IPS-15b (cell line): ENCODE measurements around the gene NR5A2.

ENCODE experiments used
- H3K27me3 ChIP-seq: one replicate; pipeline ENCODE4 v1.6.1; 2013; ENCODE audit warnings: low read length; ENCODE audit not compliant: control insufficient read depth, insufficient read depth
- H3K36me3 ChIP-seq: one replicate; pipeline ENCODE4 v1.6.1; 2013; ENCODE audit warnings: low read length; ENCODE audit not compliant: control insufficient read depth, insufficient read depth
- H3K4me1 ChIP-seq: one replicate; pipeline ENCODE4 v1.6.1; 2013; ENCODE audit warnings: mild to moderate bottlenecking, low read length; ENCODE audit not compliant: control insufficient read depth, insufficient read depth
- H3K4me3 ChIP-seq: one replicate; pipeline ENCODE4 v1.5.1; 2013; ENCODE audit warnings: low read depth, low read length
- H3K9ac ChIP-seq: one replicate; pipeline ENCODE4 v1.6.1; 2013; ENCODE audit warnings: low read depth, mild to moderate bottlenecking, low read length
- H3K9me3 ChIP-seq: one replicate; pipeline ENCODE4 v1.6.1; 2013; ENCODE audit warnings: mild to moderate bottlenecking, low read length; ENCODE audit not compliant: control insufficient read depth, insufficient read depth

NR5A2 gene

DNA sequence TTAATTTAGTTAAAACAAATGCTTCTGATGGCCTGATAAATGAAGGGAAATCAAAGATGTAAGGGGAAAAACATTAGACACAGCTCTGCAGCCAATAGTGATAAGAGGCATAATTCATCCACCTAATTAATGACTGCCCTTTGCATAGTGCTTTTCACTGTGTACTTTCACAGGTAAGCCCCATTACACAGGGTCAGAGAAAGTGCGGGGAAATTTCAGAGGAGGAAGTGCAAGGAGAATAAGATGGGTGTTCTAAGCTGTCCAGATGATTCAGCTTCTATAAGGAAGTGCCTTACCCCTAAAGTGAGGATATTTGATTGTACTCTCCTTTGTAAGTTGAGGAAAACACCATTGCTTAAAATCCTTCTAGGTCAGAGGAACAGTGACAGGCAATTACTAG is 88.0 kb downstream of the NR5A2 start:
- H3K9me3 ChIP-seq, result no peaks in the 10 kb centered on the region
- no peaks in the 10 kb centered on the region for H3K27me3 ChIP-seq
- H3K4me1 ChIP-seq, result no peaks in the 10 kb centered on the region
- no peak overlapping the region for H3K9ac ChIP-seq
- H3K36me3 ChIP-seq, result no peaks in the 10 kb centered on the region
- no peak overlapping the region for H3K4me3 ChIP-seq

DNA sequence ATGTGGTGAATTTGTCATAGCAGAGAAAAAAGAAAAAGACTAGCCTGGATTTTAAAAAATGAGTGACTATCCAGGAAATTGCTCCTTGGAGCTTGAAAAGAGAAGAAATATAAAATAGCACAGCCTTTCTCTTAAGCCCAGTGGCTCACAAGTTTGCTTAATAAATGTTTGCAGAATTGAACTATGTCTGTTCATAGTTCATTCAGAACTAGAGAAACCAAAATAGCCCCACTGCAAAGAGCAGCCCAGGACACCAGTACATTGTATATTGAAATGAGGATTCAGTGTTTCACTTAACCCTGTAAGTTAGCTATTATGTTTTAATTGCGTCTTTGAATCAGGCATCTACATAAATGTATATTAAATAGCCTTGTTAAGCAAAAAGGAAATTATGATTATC is 88.8 kb downstream of the NR5A2 start:
- H3K36me3 ChIP-seq, result no peaks in the 10 kb centered on the region
- H3K9ac ChIP-seq, result no peak overlapping the region
- no peaks in the 10 kb centered on the region for H3K27me3 ChIP-seq
- no peaks in the 10 kb centered on the region for H3K4me1 ChIP-seq
- H3K4me3 ChIP-seq, result no peak overlapping the region
- no peaks in the 10 kb centered on the region for H3K9me3 ChIP-seq

DNA sequence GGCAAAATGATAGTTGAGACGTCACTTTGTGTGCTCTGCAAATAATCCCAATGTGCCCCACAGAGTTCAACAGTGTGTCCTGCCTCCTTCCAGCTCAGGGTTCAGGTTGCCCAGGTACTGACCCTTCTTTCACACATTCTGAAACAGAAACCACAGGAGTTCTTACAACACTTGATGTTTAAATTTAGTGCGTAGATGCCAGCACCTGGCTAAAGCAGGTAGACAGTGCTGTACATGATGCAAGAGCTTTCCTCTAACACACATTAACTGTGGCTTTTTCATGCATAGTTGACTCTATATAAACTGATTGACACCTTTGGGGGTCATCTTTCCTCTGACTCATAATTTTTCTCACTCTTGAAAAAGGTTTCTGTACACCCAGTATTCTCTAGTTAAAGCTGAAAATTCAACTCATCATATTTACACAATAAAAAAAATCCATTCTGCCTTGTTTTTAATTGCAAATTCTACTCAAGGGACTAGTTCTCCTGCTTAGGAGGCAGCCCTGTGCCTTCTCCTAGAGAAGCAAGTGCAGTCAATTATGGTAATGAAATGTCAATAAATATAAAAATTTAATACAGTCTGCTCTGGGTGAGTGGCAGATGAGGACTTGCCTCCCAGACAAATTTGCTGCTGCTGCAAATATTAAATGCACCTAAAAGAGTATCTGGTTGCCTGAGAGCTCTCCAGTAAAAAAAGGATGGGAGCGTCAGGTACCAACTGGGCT is 91.4 kb downstream of the NR5A2 start:
- no peak overlapping the region for H3K4me3 ChIP-seq
- no peaks in the 10 kb centered on the region for H3K4me1 ChIP-seq
- no peaks in the 10 kb centered on the region for H3K36me3 ChIP-seq
- no peaks in the 10 kb centered on the region for H3K9me3 ChIP-seq
- no peak overlapping the region for H3K9ac ChIP-seq
- H3K27me3 ChIP-seq, result no peaks in the 10 kb centered on the region

DNA sequence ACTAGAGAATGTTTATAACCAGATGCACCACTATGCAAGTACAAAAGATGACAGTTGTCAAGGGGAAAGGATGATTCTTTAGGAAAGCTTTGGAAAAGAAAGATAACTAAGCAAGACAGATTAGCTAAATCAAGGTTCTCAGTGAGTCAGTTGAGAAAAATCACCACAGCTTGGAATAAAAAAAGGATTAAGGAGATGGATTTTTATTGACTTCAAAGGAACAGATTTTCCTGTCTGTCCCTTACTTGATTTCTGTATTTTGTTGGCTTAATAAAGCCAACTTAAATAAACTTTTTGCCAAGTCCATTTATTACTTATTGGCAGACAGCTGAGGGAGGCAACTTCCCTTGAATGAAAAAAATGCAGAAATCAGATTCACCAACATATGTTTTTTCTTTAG is 93.9 kb downstream of the NR5A2 start:
- Histone ChIP-seq H3K36me3 (no peaks in the 10 kb centered on the region), H3K9ac (no peak overlapping the region)

DNA sequence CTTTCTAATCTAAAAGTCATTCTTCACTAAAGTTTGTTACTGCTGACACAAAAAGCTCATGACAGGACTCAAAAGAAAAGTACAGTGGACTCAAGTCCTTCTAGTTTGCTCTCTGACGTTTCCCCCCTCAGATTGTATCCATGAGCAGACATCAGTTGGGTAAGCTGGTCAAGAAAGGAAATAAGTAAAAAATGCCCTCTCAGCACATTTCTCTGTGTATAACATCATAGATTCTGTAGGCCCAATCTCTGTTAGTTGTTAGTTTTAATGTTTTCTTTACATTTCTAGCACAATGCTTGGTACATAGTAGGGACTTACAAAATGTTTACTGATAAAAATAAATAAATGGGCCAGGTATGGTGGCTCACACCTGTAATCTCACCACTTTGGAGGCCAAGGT is 96.8 kb downstream of the NR5A2 start:
- H3K27me3 ChIP-seq, result no peaks in the 10 kb centered on the region
- no peaks in the 10 kb centered on the region for H3K9me3 ChIP-seq
- H3K36me3 ChIP-seq, result no peaks in the 10 kb centered on the region
- H3K4me3 ChIP-seq, result no peak overlapping the region
- no peak overlapping the region for H3K9ac ChIP-seq
- H3K4me1 ChIP-seq, result peaks cover 4% of the 10 kb centered on the region

More for the DNA sequence above, 93.9 kb downstream of the NR5A2 start:
- Histone ChIP-seq H3K9me3 (no peaks in the 10 kb centered on the region), H3K4me3 (no peak overlapping the region), H3K4me1 (no peaks in the 10 kb centered on the region), H3K27me3 (no peaks in the 10 kb centered on the region)

DNA sequence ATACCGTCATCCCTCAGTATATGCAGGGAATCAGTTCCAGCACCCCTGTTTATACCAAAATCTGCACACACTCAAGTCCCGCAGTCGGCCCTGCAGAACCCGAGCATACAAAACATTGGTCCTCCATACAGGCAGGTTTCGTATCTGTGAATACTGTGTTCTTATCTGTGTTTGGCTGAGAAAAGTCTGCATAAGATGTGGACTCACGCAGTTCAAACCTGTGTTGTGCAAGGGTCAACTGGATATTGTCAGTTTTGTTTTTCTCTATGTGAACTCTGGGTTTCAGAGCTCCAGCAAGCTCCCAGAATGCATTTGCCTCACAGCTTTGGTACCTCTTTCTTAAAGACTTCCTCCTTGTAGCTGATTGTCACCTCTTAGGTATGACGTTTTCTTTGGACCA is 100.6 kb downstream of the NR5A2 start:
- Histone ChIP-seq H3K4me1 (peaks cover 13% of the 10 kb centered on the region), H3K27me3 (no peaks in the 10 kb centered on the region), H3K36me3 (no peaks in the 10 kb centered on the region), H3K4me3 (no peak overlapping the region), H3K9me3 (no peaks in the 10 kb centered on the region), H3K9ac (no peak overlapping the region)

DNA sequence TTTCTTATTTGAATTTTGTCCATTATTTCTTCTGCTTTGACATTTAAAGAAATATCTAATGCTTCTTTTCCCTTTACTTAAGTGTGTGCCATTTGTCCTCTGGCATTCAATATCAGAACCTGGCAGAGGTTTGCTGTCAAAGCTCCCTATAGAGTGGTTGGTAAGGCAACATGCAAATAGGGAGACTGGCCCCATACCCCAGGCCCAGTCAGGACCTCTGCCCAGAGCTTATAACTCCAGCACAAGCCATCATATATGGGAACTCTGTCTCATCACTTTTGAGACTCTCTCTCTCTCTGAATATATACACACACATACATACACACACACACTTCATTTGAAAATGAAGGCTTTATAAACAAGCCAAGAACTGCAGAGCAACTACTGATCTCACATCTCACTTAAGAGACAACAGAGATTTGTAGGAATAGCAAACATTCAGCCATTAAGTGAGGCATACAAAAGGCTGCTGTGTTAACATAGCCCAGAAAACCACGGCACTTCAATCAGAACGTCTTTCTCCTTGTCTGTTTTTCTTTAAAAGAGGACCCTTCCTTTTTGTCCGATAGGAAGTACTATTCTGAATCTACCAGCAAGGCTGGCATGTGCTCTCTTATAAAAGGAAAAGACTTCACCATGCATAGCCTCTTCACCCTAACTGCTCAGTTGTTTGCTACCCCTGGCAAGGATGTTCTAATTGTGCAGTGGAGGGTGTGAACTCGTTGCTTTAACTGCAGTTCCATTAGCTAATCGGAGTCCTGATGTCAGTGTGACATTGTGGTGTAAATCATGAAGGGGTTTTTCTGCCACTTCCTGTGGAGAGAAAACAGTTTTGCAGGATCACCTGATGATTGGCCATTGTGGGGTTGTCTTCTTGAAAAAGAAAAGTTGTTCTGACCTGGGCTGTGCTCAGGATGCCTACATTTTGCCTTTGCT is 101.7 kb downstream of the NR5A2 start:
- Histone ChIP-seq H3K9ac (no peak overlapping the region), H3K4me3 (no peak overlapping the region)

DNA sequence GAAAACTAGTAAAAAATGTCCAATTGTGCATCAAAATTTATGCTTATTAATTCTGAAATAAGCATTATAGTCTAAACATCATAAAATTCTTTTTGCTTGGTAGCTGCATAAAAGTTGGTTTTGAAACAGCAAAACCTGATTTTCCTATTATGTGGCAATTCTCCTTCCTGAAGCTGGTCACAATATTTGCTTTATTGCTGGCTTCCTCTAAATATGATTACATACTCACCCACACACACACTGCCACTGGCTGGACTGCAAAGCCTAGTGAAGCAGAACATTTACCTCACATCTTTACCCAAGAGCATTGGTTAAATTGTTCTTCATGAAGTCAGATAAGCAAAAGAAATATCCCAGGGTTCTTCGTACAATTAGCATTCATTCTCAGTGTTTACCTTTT is 103.0 kb downstream of the NR5A2 start:
- Histone ChIP-seq H3K9me3 (no peaks in the 10 kb centered on the region), H3K36me3 (no peaks in the 10 kb centered on the region), H3K27me3 (no peaks in the 10 kb centered on the region), H3K4me1 (peaks cover 13% of the 10 kb centered on the region), H3K9ac (no peak overlapping the region), H3K4me3 (no peak overlapping the region)

More for the DNA sequence above, 101.7 kb downstream of the NR5A2 start:
- Histone ChIP-seq H3K9me3 (no peaks in the 10 kb centered on the region), H3K4me1 (peaks cover 13% of the 10 kb centered on the region), H3K27me3 (no peaks in the 10 kb centered on the region), H3K36me3 (no peaks in the 10 kb centered on the region)

DNA sequence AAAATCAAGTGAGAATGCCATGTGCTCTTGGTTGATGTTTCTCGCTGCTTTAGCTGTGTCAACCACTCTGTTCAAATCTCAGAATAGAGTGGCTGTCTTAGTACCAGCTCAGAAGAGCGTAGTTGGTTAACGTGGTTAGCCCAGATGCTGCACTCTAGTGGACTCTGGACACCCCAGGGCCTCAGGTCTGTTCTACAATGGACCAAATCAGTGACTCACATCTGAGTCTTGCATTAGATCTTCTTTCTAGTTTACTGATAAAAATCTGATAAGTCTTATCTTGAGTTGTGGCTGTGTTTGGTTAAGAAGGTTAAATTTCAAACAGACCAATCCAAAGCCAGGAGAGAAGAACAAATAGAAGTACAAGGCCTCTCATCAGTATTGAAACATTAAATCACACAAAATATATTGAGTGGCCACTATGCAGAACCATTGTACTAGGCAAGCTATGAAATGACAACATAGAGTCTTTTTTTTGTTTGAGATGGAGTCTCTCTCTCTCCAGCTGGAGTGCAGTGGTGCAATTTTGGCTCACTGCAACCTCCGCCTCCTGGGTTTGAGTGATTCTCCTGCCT is 104.1 kb downstream of the NR5A2 start:
- no peak overlapping the region for H3K9ac ChIP-seq
- no peak overlapping the region for H3K4me3 ChIP-seq
- H3K36me3 ChIP-seq, result no peaks in the 10 kb centered on the region
- H3K27me3 ChIP-seq, result no peaks in the 10 kb centered on the region
- H3K4me1 ChIP-seq, result peaks cover 13% of the 10 kb centered on the region
- H3K9me3 ChIP-seq, result no peaks in the 10 kb centered on the region

DNA sequence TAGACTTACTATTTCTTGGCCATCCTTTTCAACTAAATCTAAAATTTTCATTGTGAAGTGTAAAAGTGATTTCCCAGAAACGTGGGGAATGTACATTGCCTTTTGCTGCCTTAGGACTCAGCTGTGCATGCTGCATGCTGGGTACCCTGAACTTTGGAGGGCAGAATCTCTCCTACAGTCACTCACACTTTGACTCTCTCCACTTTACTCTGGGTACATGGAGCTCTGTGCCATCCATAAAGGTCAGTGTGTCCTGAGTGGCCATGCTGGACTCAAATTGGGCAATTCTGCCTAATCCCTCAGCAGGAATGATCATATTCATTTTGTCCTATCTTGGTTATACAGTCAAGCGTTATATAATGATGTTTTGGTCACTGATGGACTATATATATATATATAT is 105.6 kb downstream of the NR5A2 start:
- Histone ChIP-seq H3K9ac (no peak overlapping the region), H3K9me3 (no peaks in the 10 kb centered on the region), H3K27me3 (no peaks in the 10 kb centered on the region), H3K4me1 (peaks cover 13% of the 10 kb centered on the region), H3K4me3 (no peak overlapping the region), H3K36me3 (no peaks in the 10 kb centered on the region)

DNA sequence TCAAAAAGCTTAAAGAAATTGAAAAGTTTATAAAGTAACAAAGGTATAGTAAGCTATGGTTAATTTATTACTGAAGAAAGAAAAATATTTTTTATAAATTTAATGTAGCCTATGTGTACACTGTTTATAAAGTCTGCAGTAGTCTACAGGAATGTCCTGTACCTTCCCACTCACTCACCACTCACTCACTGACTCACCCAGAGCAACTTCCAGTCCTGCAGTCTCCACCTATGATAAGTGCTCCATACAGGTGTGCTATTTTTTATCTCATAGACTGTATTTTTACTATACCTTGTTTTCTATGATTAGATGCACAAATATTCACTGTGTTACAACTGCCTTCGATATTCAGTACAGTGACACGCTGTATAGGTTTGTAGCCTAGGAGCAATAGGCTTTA is 106.6 kb downstream of the NR5A2 start:
- H3K27me3 ChIP-seq, result no peaks in the 10 kb centered on the region
- no peaks in the 10 kb centered on the region for H3K9me3 ChIP-seq
- H3K4me1 ChIP-seq, result peaks cover 10% of the 10 kb centered on the region
- H3K4me3 ChIP-seq, result no peak overlapping the region
- H3K36me3 ChIP-seq, result no peaks in the 10 kb centered on the region
- no peak overlapping the region for H3K9ac ChIP-seq
